Hepatocyte (in vitro differentiated cells): ENCODE data around the gene GRK5.

Experiments
- EZH2 ChIP-seq: fragments of 200-600 bp; sonication (generic); IDR thresholded peaks from 2 replicates; pipeline ENCODE4 v1.6.1; 2016; ENCODE audit warnings: antibody characterized with exemption, mild to moderate bottlenecking, borderline replicate concordance
- TF ChIP-seq, protein P1 (sequence below): fragments of 200-600 bp; sonication (generic); IDR thresholded peaks from 2 replicates; pipeline ENCODE4 v1.5.1; 2016; ENCODE audit warnings: antibody characterized with exemption, mild to moderate bottlenecking; ENCODE audit not compliant: poor library complexity

- no peak for TF ChIP-seq EZH2
- TF ChIP-seq, protein P1, sequence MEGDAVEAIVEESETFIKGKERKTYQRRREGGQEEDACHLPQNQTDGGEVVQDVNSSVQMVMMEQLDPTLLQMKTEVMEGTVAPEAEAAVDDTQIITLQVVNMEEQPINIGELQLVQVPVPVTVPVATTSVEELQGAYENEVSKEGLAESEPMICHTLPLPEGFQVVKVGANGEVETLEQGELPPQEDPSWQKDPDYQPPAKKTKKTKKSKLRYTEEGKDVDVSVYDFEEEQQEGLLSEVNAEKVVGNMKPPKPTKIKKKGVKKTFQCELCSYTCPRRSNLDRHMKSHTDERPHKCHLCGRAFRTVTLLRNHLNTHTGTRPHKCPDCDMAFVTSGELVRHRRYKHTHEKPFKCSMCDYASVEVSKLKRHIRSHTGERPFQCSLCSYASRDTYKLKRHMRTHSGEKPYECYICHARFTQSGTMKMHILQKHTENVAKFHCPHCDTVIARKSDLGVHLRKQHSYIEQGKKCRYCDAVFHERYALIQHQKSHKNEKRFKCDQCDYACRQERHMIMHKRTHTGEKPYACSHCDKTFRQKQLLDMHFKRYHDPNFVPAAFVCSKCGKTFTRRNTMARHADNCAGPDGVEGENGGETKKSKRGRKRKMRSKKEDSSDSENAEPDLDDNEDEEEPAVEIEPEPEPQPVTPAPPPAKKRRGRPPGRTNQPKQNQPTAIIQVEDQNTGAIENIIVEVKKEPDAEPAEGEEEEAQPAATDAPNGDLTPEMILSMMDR, result no peak
Measured at GRCh38 chr10:119216127-119216526, 8.8 kb downstream of the GRK5 start.
